Mucosa of descending colon (tissue), 3 donors: ENCODE data around the gene DUSP7. TPM values are rescaled to one million over a fixed set of nuclear protein-coding genes. Genes with fewer than 3 reads are reported as not detected.

ENCODE experiments used
- ATAC-seq: fragments of 200-7000 bp; cut with Tn5 transposase; one replicate; pipeline ENCODE4 v1.9.1; 2020; ENCODE audit warnings: mild to moderate bottlenecking, moderate library complexity
- DNase-seq, 3 donors: peaks; one replicate each; pipeline ENCODE4 v3.0.0-alpha.2; 2020
- H3K36me3 ChIP-seq: fragments of 200-600 bp; one replicate; pipeline ENCODE4 v1.8.0; 2021; ENCODE audit warnings: low read depth, mild to moderate bottlenecking
- H3K4me1 ChIP-seq: fragments of 200-600 bp; one replicate; pipeline ENCODE4 v1.8.0; 2021; ENCODE audit warnings: low read depth, mild to moderate bottlenecking
- H3K4me3 ChIP-seq: fragments of 200-600 bp; one replicate; pipeline ENCODE4 v1.8.0; 2021; ENCODE audit warnings: mild to moderate bottlenecking
- H3K9me3 ChIP-seq: fragments of 200-600 bp; one replicate; pipeline ENCODE4 v1.8.0; 2021; ENCODE audit warnings: mild to moderate bottlenecking
- intact Hi-C, 2 donors: fragments of 100-400 bp; cut with DNase I in 1 of 2; cut with micrococcal nuclease in 1 of 2; formaldehyde crosslinking; loops; one replicate each; pipeline versions ENCODE4 v1.11.0 to v1.11.1; 2022; cut with DNase I, micrococcal nuclease
- total RNA-seq, 3 donors: library from RNA; stranded (reverse); fragmentation: NEBNext Ultra II Directional in 2 of 3; extraction: Animal tissue kit (Norgen Biotek cat#: 25700) in 2 of 3; gene quantifications; one replicate each; pipeline versions ENCODE4 v1.2.1 to v1.2.4, GENCODE V29; 2021 to 2023
- TF ChIP-seq, protein P1 (sequence below): fragments of 200-600 bp; IDR thresholded peaks from one replicate; pipeline ENCODE4 v1.8.0; 2022; ENCODE audit warnings: antibody characterized with exemption, mild to moderate bottlenecking
- donor health status: DM: no; HTN: no; CAD: no; lungs with moderate emphysema.
- donor health status: DM: no; HTN: no; CAD: no.
- donor health status: DM: no; HTN: yes; CAD: no.

The DUSP7 gene
- total RNA-seq, 3 donors from 2014 or later: 6.9 to 12.3 (median 8.0) TPM

GRCh38 chr3:52095990-52096775 lies 39.8 kb upstream of the DUSP7 start:
- Histone ChIP-seq H3K36me3 (no peaks in the 10 kb centered on the region), H3K9me3 (no peaks in the 10 kb centered on the region), H3K4me3 (no peak overlapping the region), H3K4me1 (no peaks in the 10 kb centered on the region)
- intact Hi-C loops: no loop called here
- DNase-seq (peak in 1 of 3 donors; percentile 2), ATAC-seq (no peak)
- TF ChIP-seq, protein P1, sequence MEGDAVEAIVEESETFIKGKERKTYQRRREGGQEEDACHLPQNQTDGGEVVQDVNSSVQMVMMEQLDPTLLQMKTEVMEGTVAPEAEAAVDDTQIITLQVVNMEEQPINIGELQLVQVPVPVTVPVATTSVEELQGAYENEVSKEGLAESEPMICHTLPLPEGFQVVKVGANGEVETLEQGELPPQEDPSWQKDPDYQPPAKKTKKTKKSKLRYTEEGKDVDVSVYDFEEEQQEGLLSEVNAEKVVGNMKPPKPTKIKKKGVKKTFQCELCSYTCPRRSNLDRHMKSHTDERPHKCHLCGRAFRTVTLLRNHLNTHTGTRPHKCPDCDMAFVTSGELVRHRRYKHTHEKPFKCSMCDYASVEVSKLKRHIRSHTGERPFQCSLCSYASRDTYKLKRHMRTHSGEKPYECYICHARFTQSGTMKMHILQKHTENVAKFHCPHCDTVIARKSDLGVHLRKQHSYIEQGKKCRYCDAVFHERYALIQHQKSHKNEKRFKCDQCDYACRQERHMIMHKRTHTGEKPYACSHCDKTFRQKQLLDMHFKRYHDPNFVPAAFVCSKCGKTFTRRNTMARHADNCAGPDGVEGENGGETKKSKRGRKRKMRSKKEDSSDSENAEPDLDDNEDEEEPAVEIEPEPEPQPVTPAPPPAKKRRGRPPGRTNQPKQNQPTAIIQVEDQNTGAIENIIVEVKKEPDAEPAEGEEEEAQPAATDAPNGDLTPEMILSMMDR: no peak

GRCh38 chr3:52094571-52095485 lies 38.5 kb upstream of the DUSP7 start:
- Histone ChIP-seq H3K4me1 (no peaks in the 10 kb centered on the region), H3K36me3 (no peaks in the 10 kb centered on the region), H3K9me3 (no peaks in the 10 kb centered on the region), H3K4me3 (no peak overlapping the region)
- intact Hi-C loops: no loop called here
- ATAC-seq (no peak), DNase-seq (peak in 1 of 3 donors; percentile 3)
- TF ChIP-seq, protein P1: no peak

DNA sequence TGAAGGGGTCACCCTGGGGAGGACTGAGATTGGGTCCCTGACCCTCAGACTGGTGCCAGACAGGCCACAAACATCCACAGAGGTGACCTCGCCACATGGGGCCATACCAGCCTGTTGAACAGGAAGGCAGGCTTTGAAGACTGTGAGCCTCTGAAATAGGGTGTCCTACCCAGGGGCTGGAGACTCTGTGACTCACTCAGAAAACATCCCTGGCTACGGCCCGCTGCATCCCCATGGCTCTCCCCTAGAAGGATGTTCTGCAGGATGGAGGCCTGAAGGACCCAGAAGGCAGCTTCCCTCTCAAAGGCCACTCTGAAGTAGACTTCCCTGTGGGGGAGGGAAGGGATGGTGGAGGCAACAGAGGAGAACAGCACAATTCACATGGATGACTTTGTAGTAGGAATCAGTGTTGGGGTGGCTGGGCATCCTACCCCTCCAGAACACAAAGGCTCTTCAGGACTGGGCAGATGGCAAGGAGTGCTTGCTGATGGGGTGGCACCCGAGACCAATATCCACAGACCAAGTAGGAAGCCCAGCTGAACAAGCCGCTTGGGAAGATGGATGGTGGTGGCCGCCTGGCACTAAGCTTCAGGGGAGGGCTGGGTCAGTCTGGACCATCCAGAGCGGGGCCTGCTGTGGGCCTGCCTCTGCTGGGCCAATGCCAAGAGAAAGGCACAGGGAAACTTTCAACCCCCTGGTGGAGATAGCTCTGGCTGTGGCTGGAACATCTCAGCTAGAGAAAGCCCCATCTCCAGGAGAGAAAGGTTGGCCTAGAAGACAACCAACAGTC lies 37.6 kb upstream of the DUSP7 start:
- intact Hi-C loops: no loop called here
- Histone ChIP-seq H3K36me3 (no peaks in the 10 kb centered on the region), H3K4me3 (no peak overlapping the region), H3K4me1 (no peaks in the 10 kb centered on the region), H3K9me3 (no peaks in the 10 kb centered on the region)
- no peak for ATAC-seq
- DNase-seq: peak in 2 of 3 donors; percentile 12 to 27
- TF ChIP-seq, protein P1: no peak

GRCh38 chr3:52092891-52093290 lies 36.5 kb upstream of the DUSP7 start:
- no peaks in the 10 kb centered on the region for H3K36me3 ChIP-seq
- H3K4me1 ChIP-seq: no peaks in the 10 kb centered on the region
- H3K9me3 ChIP-seq: no peaks in the 10 kb centered on the region
- DNase-seq (peak in 2 of 3 donors; percentile 7 to 23), ATAC-seq (no peak)
- H3K4me3 ChIP-seq: no peak overlapping the region
- intact Hi-C loops: no loop called here
- TF ChIP-seq, protein P1: no peak

DNA sequence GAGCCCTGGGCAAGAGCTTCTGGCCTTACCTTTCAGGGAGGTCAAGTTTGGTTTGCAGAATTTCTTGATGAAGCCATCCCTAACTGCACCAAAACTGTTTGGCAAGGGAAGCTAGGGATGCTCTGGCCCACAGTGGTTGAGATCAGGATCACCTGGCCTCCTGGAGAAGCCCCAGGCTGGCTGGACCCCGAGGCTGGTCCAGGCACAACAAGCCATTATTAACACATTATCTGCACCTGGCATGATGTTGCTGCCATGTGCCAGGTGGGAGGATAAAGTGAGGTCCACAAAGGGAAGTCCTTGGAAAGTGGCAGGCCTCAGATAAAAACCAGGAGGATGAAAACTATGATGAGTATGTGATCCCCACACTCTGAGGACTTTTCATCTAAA lies 35.9 kb upstream of the DUSP7 start:
- no peak for ATAC-seq
- H3K4me1 ChIP-seq: no peaks in the 10 kb centered on the region
- intact Hi-C loops: no loop called here

More for the DNA sequence above, 35.9 kb upstream of the DUSP7 start:
- Histone ChIP-seq H3K36me3 (no peaks in the 10 kb centered on the region), H3K4me3 (no peak overlapping the region), H3K9me3 (no peaks in the 10 kb centered on the region)
- DNase-seq: peak in 1 of 3 donors; percentile 1
- TF ChIP-seq, protein P1: no peak
